Keratinocyte (primary cell): Measurements from ENCODE around the gene ISM1. TPM values are rescaled to one million over a fixed set of nuclear protein-coding genes. Genes with fewer than 3 reads are reported as not detected.

ENCODE experiments used
- DNase-seq: peaks from one replicate; pipeline ENCODE4 v3.0.0-alpha.2; 2011; ENCODE audit warnings: low read depth, missing footprints, low spot score
- FAIRE-seq: peaks from 2 replicates; lab custom pipeline; 2011; peaks lifted over from hg19 to GRCh38; lab: Jason Lieb, UNC
- H2AFZ ChIP-seq: 2 replicates; pipeline ENCODE4 v1.6.0; 2012; ENCODE audit warnings: low read length, control low read depth, inconsistent platforms; ENCODE audit not compliant: control insufficient read depth
- H3K27ac ChIP-seq: 2 replicates; pipeline ENCODE4 v1.5.1; 2011; ENCODE audit warnings: low read length; ENCODE audit not compliant: control insufficient read depth, insufficient read depth
- H3K27me3 ChIP-seq: 3 replicates; pipeline ENCODE4 v1.6.0; 2011; ENCODE audit warnings: low read length; ENCODE audit not compliant: control insufficient read depth, insufficient read depth; ENCODE audit errors: extremely low read depth
- H3K36me3 ChIP-seq, 2 experiments: 2 replicates in 1 of 2; 3 replicates in 1 of 2; pipeline ENCODE4 v1.5.1; 2011; ENCODE audit warnings: low read length in 2 of 2, mild to moderate bottlenecking in 1 of 2; ENCODE audit not compliant: control insufficient read depth in 2 of 2, insufficient read depth in 2 of 2; ENCODE audit errors: extremely low read depth in 1 of 2
- H3K4me1 ChIP-seq: 3 replicates; pipeline ENCODE4 v1.5.1; 2011; ENCODE audit warnings: low read length; ENCODE audit not compliant: control insufficient read depth, insufficient read depth; ENCODE audit errors: extremely low read depth
- H3K4me2 ChIP-seq: 3 replicates; pipeline ENCODE4 v1.6.0; 2011; ENCODE audit warnings: low read depth, low read length; ENCODE audit not compliant: control insufficient read depth, insufficient read depth; ENCODE audit errors: extremely low read depth
- H3K4me3 ChIP-seq, 3 experiments: fragments of 200-600 bp in 1 of 3; sonication (generic) in 1 of 3; 2 replicates in 2 of 3; 3 replicates in 1 of 3; pipeline ENCODE4 v1.5.1; 2011 to 2016; ENCODE audit warnings: low read length in 3 of 3, mild to moderate bottlenecking in 3 of 3, control low read depth in 2 of 3, inconsistent platforms in 1 of 3, low read depth in 1 of 3, mixed read lengths in 1 of 3, mixed run types in 1 of 3, moderate library complexity in 1 of 3; ENCODE audit not compliant: control insufficient read depth in 2 of 3, insufficient read depth in 2 of 3; ENCODE audit errors: extremely low read depth in 1 of 3
- H3K79me2 ChIP-seq: 2 replicates; pipeline ENCODE4 v1.6.0; 2012; ENCODE audit warnings: low read length; ENCODE audit not compliant: control insufficient read depth, insufficient read depth
- H3K9ac ChIP-seq: 3 replicates; pipeline ENCODE4 v1.6.0; 2011; ENCODE audit warnings: low read length; ENCODE audit not compliant: control insufficient read depth, insufficient read depth; ENCODE audit errors: extremely low read depth
- H3K9me1 ChIP-seq: 3 replicates; pipeline ENCODE4 v1.6.0; 2011; ENCODE audit warnings: low read length; ENCODE audit not compliant: control insufficient read depth, insufficient read depth; ENCODE audit errors: extremely low read depth
- H3K9me3 ChIP-seq: 2 replicates; pipeline ENCODE4 v1.5.1; 2012; ENCODE audit warnings: low read depth, low read length; ENCODE audit not compliant: control insufficient read depth
- H4K20me1 ChIP-seq: 3 replicates; pipeline ENCODE4 v1.6.0; 2011; ENCODE audit warnings: low read length; ENCODE audit not compliant: control insufficient read depth, insufficient read depth; ENCODE audit errors: extremely low read depth
- EZH2 ChIP-seq: IDR thresholded peaks from one replicate; pipeline ENCODE4 v1.6.1; 2012; ENCODE audit warnings: inconsistent platforms, mild to moderate bottlenecking, low read length, moderate library complexity
- dilution Hi-C: fragments of 300-500 bp; cut with MboI; formaldehyde crosslinking; loops from one replicate; pipeline ENCODE4 v1.7.0; 2020; ENCODE audit warnings: low sequenced_read_pairs; ENCODE audit not compliant: extremely low pct_ligation_motif_present
- polyA plus RNA-seq, 5 experiments: library from polyadenylated mRNA; depleted of rRNA in 3 of 5; stranded (reverse) in 3 of 5; stranded (forward) in 1 of 5; unstranded in 1 of 5; fragments of >200 nt; gene quantifications; 1 replicate in 1 of 5; 2 replicates in 3 of 5; 3 replicates in 1 of 5; pipeline versions ENCODE4 v1.2.1 to v1.2.3, GENCODE V29; 2011 to 2012; ENCODE audit warnings: missing spikeins in 2 of 5, low read depth in 1 of 5, low replicate concordance in 1 of 5
- TF ChIP-seq, protein P1 (sequence below), 3 experiments: IDR thresholded peaks in 1 of 3; conservative IDR thresholded peaks in 1 of 3; optimal IDR thresholded peaks in 1 of 3; 2 replicates in 2 of 3; 3 replicates in 1 of 3; pipeline versions ENCODE3 to v1.5.1; 2011; ENCODE audit warnings: low read length in 3 of 3, mild to moderate bottlenecking in 3 of 3, moderate library complexity in 2 of 3, control low read depth in 1 of 3, inconsistent platforms in 1 of 3; ENCODE audit not compliant: insufficient read depth in 2 of 3; ENCODE audit errors: extremely low read depth in 1 of 3

Gene ISM1
- polyA plus RNA-seq, 1 donor (not counting 4 experiments of a cell fraction or from before 2014, with no cell fraction given), result 3.3 TPM

DNA sequence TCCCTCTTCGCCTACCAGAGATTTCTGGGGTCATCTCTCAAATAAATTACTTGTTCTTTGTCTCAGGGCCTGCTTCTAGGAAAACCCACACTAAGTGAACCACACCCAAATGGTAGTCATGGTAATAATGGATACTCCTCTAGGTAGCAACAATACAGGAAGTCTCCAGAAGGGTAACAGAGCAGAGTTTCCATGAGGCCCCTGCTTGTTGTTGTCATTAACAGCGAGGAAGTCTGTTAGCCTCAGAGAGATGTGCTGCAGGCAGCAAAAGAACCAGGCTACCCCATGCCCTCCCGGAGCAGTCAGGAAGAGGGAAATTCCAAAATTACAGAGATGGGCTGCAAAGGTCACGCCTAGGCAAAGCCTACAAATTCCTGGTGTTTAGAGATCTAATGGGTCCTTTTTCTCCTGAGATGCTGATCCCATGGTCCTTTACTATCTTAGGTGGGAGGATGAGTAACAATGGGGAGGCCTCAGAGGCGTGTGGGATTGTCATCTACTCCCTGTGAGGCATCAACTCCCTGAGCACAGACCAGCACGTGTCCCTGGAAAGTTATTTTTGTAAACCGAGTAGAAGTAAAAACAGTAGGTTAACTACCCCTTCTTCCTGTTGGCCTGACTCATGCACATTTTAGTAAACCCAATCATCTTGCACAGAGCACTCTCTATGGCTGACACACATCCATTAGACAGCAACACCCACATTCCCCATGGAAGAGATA, 10.1 kb downstream of the ISM1 start:
- Histone ChIP-seq H3K4me1 (peaks cover 14% of the 10 kb centered on the region), H3K27me3 (no peaks in the 10 kb centered on the region), H3K36me3 (no peaks in the 10 kb centered on the region), H3K9me1 (no peaks in the 10 kb centered on the region), H3K4me2 (peak overlapping the region; percentile 23), H3K27ac (peak overlapping the region; percentile 27), H4K20me1 (no peaks in the 10 kb centered on the region), H2AFZ (peak overlapping the region; percentile 5), H3K4me3 (no peak overlapping the region), H3K79me2 (no peaks in the 10 kb centered on the region), H3K9ac (no peak overlapping the region), H3K9me3 (no peaks in the 10 kb centered on the region)
- DNase-seq (peak; percentile 41), FAIRE-seq (peak; percentile 98)
- dilution Hi-C loops, result no loop called here
- TF ChIP-seq EZH2, result no peak
- TF ChIP-seq, protein P1, sequence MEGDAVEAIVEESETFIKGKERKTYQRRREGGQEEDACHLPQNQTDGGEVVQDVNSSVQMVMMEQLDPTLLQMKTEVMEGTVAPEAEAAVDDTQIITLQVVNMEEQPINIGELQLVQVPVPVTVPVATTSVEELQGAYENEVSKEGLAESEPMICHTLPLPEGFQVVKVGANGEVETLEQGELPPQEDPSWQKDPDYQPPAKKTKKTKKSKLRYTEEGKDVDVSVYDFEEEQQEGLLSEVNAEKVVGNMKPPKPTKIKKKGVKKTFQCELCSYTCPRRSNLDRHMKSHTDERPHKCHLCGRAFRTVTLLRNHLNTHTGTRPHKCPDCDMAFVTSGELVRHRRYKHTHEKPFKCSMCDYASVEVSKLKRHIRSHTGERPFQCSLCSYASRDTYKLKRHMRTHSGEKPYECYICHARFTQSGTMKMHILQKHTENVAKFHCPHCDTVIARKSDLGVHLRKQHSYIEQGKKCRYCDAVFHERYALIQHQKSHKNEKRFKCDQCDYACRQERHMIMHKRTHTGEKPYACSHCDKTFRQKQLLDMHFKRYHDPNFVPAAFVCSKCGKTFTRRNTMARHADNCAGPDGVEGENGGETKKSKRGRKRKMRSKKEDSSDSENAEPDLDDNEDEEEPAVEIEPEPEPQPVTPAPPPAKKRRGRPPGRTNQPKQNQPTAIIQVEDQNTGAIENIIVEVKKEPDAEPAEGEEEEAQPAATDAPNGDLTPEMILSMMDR (optimal IDR thresholded peaks at IDR 0.05 in 1 of 3, IDR thresholded peaks at IDR 0.05 in 1 of 3, conservative IDR thresholded peaks at IDR 0.05 in 1 of 3; ENCODE audit: extremely low read depth in 1 of 3, insufficient read depth in 2 of 3, low read length in 3 of 3), result no peak

DNA sequence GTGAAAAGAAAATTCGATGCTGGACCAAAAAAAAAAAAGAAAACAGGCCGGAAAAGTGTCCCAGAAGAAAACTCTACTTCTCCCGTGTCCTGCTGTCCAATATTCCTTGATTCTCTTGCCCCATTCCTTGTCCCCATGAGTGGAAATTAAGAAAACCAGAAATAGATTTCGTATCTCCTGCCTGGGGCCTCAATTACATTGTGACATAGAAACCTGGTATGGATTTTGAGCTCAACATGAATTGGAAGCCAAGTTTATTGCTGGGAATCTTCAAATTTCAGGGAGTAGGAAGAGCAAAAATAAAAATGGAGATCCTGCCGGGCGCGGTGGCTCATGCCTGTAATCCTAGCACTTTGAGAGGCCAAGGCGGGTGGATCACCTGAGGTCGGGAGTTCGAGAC, 11.9 kb downstream of the ISM1 start:
- Histone ChIP-seq H3K9me1 (no peaks in the 10 kb centered on the region), H3K4me2 (no peak overlapping the region), H4K20me1 (no peaks in the 10 kb centered on the region), H3K4me1 (peaks cover 14% of the 10 kb centered on the region), H3K36me3 (peaks cover 0 to 3% of the 10 kb centered on the region in 2 experiments), H2AFZ (no peak overlapping the region), H3K9me3 (no peaks in the 10 kb centered on the region), H3K27ac (no peak overlapping the region), H3K27me3 (no peaks in the 10 kb centered on the region), H3K4me3 (no peak overlapping the region), H3K79me2 (no peaks in the 10 kb centered on the region), H3K9ac (no peak overlapping the region)
- FAIRE-seq, result no peak
- TF ChIP-seq, protein P1 (optimal IDR thresholded peaks at IDR 0.05 in 1 of 3, IDR thresholded peaks at IDR 0.05 in 1 of 3, conservative IDR thresholded peaks at IDR 0.05 in 1 of 3; ENCODE audit: extremely low read depth in 1 of 3, insufficient read depth in 2 of 3, low read length in 3 of 3), result no peak
- TF ChIP-seq EZH2, result no peak
- dilution Hi-C loops, result no loop called here
- no peak for DNase-seq
